Right lobe of liver (tissue), 6 donors: ENCODE measurements around the gene KIF27. TPM values are rescaled to one million over a fixed set of nuclear protein-coding genes. Genes with fewer than 3 reads are reported as not detected.

ENCODE experiments used
- ATAC-seq, 4 donors: fragments of 200-7000 bp; cut with Tn5 transposase; one replicate each; pipeline ENCODE4 v1.9.1; 2020; ENCODE audit warnings: mild to moderate bottlenecking in 4 of 4, moderate library complexity in 4 of 4
- DNase-seq, 3 donors: peaks; one replicate each; pipeline ENCODE4 v3.0.0-alpha.2; 2020
- H3K27ac ChIP-seq, 3 donors: fragments of 200-600 bp; one replicate each; pipeline ENCODE4 v1.8.0; 2022
- H3K27me3 ChIP-seq, 2 donors: fragments of 200-600 bp; one replicate each; pipeline ENCODE4 v1.8.0; 2022
- H3K36me3 ChIP-seq, 4 donors: fragments of 200-600 bp; sonication (generic) in 1 of 4; one replicate each; pipeline versions ENCODE4 v1.5.1 to v1.8.0; 2017 to 2022; ENCODE audit warnings: control low read depth in 1 of 4
- H3K4me1 ChIP-seq, 4 donors: fragments of 200-600 bp; sonication (generic) in 1 of 4; one replicate each; pipeline versions ENCODE4 v1.5.1 to v1.8.0; 2017 to 2022; ENCODE audit warnings: control low read depth in 1 of 4
- H3K4me3 ChIP-seq, 3 donors: fragments of 200-600 bp; one replicate each; pipeline ENCODE4 v1.8.0; 2022
- H3K9me3 ChIP-seq, 4 donors: fragments of 200-600 bp; sonication (generic) in 1 of 4; one replicate each; pipeline versions ENCODE4 v1.5.1 to v1.8.0; 2017 to 2022; ENCODE audit warnings: control low read depth in 1 of 4
- CTCF ChIP-seq, 4 donors: fragments of 200-600 bp in 3 of 4; fragments of 450-650 bp in 1 of 4; IDR thresholded peaks; one replicate each; pipeline versions ENCODE4 v1.5.1 to v1.8.0; 2016 to 2022; ENCODE audit warnings: antibody characterized with exemption in 4 of 4, mild to moderate bottlenecking in 2 of 4
- POLR2A ChIP-seq: fragments of 450-650 bp; IDR thresholded peaks from one replicate; pipeline ENCODE4 v1.6.1; 2017; ENCODE audit warnings: antibody characterized with exemption, mild to moderate bottlenecking
- WGBS: methylation state at CpG from one replicate; pipeline ENCODE4 v1.1.6; 2018; ENCODE audit warnings: low coverage, low lambda C conversion rate; ENCODE audit not compliant: insufficient coverage; ENCODE audit errors: missing lambda C conversion rate; 5-methylcytosine and 5-hydroxymethylcytosine counted together
- intact Hi-C, 2 donors: fragments of 100-400 bp; cut with DNase I; formaldehyde crosslinking; loops; one replicate each; pipeline versions ENCODE4 v1.11.2 to v1.14.1; 2022
- total RNA-seq, 6 experiments: library from RNA; depleted of rRNA in 2 of 6; stranded (reverse); fragments of >200 nt in 2 of 6; fragmentation: NEBNext Ultra II Directional in 3 of 6; extraction: Animal tissue kit (Norgen Biotek cat#: 25700) in 3 of 6; gene quantifications; one replicate each; pipeline versions ENCODE4 v1.1.0 to v1.2.4, GENCODE V29; 2016 to 2023
- donor health status: DM: no; HTN: yes; CAD: no.
- donor health status: DM: no; HTN: no; CAD: no.
- donor health status: DM: no; HTN: no; CAD: no.
- donor health status: DM: no; HTN: yes; CAD: no.
- donor health status: DM: no; HTN: yes; CAD: no.

KIF27 gene
- total RNA-seq, 6 experiments from 2014 or later, result 1.1 to 2.8 (median 2.2) TPM

GRCh38 chr9:83935276-83935935 lies 14.2 kb upstream of the KIF27 start:
- Histone ChIP-seq H3K4me1 (peaks cover 0 to 19% (median 6%) of the 10 kb centered on the region in 4 donors), H3K9me3 (no peaks in the 10 kb centered on the region), H3K27ac (no peak overlapping the region), H3K27me3 (no peaks in the 10 kb centered on the region), H3K36me3 (peaks cover 0 to 4% (median 0%) of the 10 kb centered on the region in 4 donors), H3K4me3 (no peak overlapping the region)
- ATAC-seq, result peak in 1 of 4 donors; percentile 20
- no peak for DNase-seq
- no peak for TF ChIP-seq CTCF (IDR thresholded peaks at IDR 0.05)
- intact Hi-C loops, result loop anchor here (5.0 to 10.0 kb wide), 4 partner anchors 237 to 329 kb away; no protein-coding TSS in a partner anchor
- WGBS, result 71% methylated on average over 3 of the region's 3 CpGs

GRCh38 chr9:83934569-83935275 lies 13.5 kb upstream of the KIF27 start:
- Histone ChIP-seq H3K9me3 (no peaks in the 10 kb centered on the region), H3K4me1 (peaks cover 0 to 19% (median 6%) of the 10 kb centered on the region in 4 donors), H3K4me3 (no peak overlapping the region), H3K27ac (no peak overlapping the region), H3K27me3 (no peaks in the 10 kb centered on the region), H3K36me3 (peaks cover 0 to 4% (median 0%) of the 10 kb centered on the region in 4 donors)
- 61% methylated on average over 5 of the region's 5 CpGs for WGBS
- no peak for TF ChIP-seq CTCF (IDR thresholded peaks at IDR 0.05)
- TF ChIP-seq POLR2A, result no peak
- intact Hi-C loops, result loop anchor here (5.0 to 10.0 kb wide), 4 partner anchors 238 to 330 kb away; no protein-coding TSS in a partner anchor
- ATAC-seq, result peak; percentile 54 to 83 (median 70)
- DNase-seq, result no peak

GRCh38 chr9:83933790-83934189 lies 12.6 kb upstream of the KIF27 start:
- no peak overlapping the region for H3K27ac ChIP-seq
- 32% methylated on average over 3 of the region's 3 CpGs for WGBS
- peak; percentile 80 to 91 (median 85) for ATAC-seq

GRCh38 chr9:83932851-83933250 lies 11.6 kb upstream of the KIF27 start:
- TF ChIP-seq CTCF (IDR thresholded peaks at IDR 0.05) (no peak), POLR2A (no peak)
- ATAC-seq, result no peak
- intact Hi-C loops, result loop anchor here (10.0 kb wide), 2 partner anchors 242 to 332 kb away; no protein-coding TSS in a partner anchor
- no peak for DNase-seq
- Histone ChIP-seq H3K4me3 (no peak overlapping the region), H3K36me3 (no peaks in the 10 kb centered on the region), H3K4me1 (peaks cover 0 to 19% (median 6%) of the 10 kb centered on the region in 4 donors), H3K9me3 (no peaks in the 10 kb centered on the region), H3K27ac (no peak overlapping the region), H3K27me3 (no peaks in the 10 kb centered on the region)
- WGBS, result 87% methylated on average over 3 of the region's 5 CpGs

More at GRCh38 chr9:83933790-83934189, 12.6 kb upstream of the KIF27 start:
- intact Hi-C loops, result loop anchor here (10.0 kb wide), 2 partner anchors 241 to 331 kb away; no protein-coding TSS in a partner anchor
- no peak overlapping the region for H3K4me3 ChIP-seq
- no peaks in the 10 kb centered on the region for H3K27me3 ChIP-seq
- H3K9me3 ChIP-seq, result no peaks in the 10 kb centered on the region
- H3K4me1 ChIP-seq, result peaks cover 0 to 19% (median 6%) of the 10 kb centered on the region in 4 donors
- no peak for TF ChIP-seq CTCF (IDR thresholded peaks at IDR 0.05)
- no peak for TF ChIP-seq POLR2A
- DNase-seq, result peak in 2 of 3 donors; percentile 35 to 68
- no peaks in the 10 kb centered on the region for H3K36me3 ChIP-seq
